Astrocyte (in vitro differentiated cells and primary cell): ENCODE data around the gene ROR1. TPM values are rescaled to one million over a fixed set of nuclear protein-coding genes. Genes with fewer than 3 reads are reported as not detected.

Experiments used
- DNase-seq: peaks from one replicate; pipeline ENCODE4 v3.0.0-alpha.2; 2010; ENCODE audit warnings: low read depth
- FAIRE-seq: peaks from 2 replicates; lab custom pipeline; 2011; peaks lifted over from hg19 to GRCh38; lab: Jason Lieb, UNC
- H2AFZ ChIP-seq: 2 replicates; pipeline ENCODE4 v1.6.0; 2012; ENCODE audit warnings: low read depth, low read length, inconsistent platforms
- H3K27ac ChIP-seq: 2 replicates; pipeline ENCODE4 v1.5.1; 2011; ENCODE audit warnings: low read depth, low read length, inconsistent platforms
- H3K27me3 ChIP-seq: 2 replicates; pipeline ENCODE4 v1.6.0; 2011; ENCODE audit warnings: low read length, inconsistent platforms; ENCODE audit not compliant: insufficient read depth
- H3K36me3 ChIP-seq: 2 replicates; pipeline ENCODE4 v1.5.1; 2011; ENCODE audit warnings: low read length, inconsistent platforms; ENCODE audit not compliant: insufficient read depth
- H3K4me1 ChIP-seq: 2 replicates; pipeline ENCODE4 v1.5.1; 2011; ENCODE audit warnings: low read length, inconsistent platforms; ENCODE audit not compliant: insufficient read depth
- H3K4me2 ChIP-seq: 2 replicates; pipeline ENCODE4 v1.6.0; 2012; ENCODE audit warnings: low read length, inconsistent platforms
- H3K4me3 ChIP-seq: 2 replicates; pipeline ENCODE4 v1.5.1; 2011; ENCODE audit warnings: low read depth, mild to moderate bottlenecking, low read length, inconsistent platforms; ENCODE audit not compliant: insufficient read depth
- H3K79me2 ChIP-seq: 2 replicates; pipeline ENCODE4 v1.6.0; 2012; ENCODE audit warnings: mild to moderate bottlenecking, low read length, inconsistent platforms; ENCODE audit not compliant: insufficient read depth
- H3K9ac ChIP-seq: 2 replicates; pipeline ENCODE4 v1.6.0; 2012; ENCODE audit warnings: mild to moderate bottlenecking, low read length, inconsistent platforms
- H3K9me3 ChIP-seq: 2 replicates; pipeline ENCODE4 v1.5.1; 2012; ENCODE audit warnings: low read depth, mild to moderate bottlenecking, low read length, inconsistent platforms; ENCODE audit not compliant: insufficient read depth
- H4K20me1 ChIP-seq: 2 replicates; pipeline ENCODE4 v1.6.0; 2012; ENCODE audit warnings: low read length, inconsistent platforms; ENCODE audit not compliant: insufficient read depth
- H3K27ac Mint-ChIP-seq: one replicate; pipeline ENCODE4 v1.8.0; 2021; ENCODE audit warnings: mild to moderate bottlenecking, mixed read lengths; ENCODE audit not compliant: unreplicated experiment
- H3K27me3 Mint-ChIP-seq: one replicate; pipeline ENCODE4 v1.8.0; 2021; ENCODE audit warnings: low read depth, mixed read lengths; ENCODE audit not compliant: unreplicated experiment
- H3K36me3 Mint-ChIP-seq: one replicate; pipeline ENCODE4 v1.8.0; 2021; ENCODE audit warnings: low read depth, mixed read lengths; ENCODE audit not compliant: unreplicated experiment
- H3K4me1 Mint-ChIP-seq: one replicate; pipeline ENCODE4 v1.8.0; 2021; ENCODE audit warnings: low read depth, mixed read lengths; ENCODE audit not compliant: unreplicated experiment
- H3K4me3 Mint-ChIP-seq: one replicate; pipeline ENCODE4 v1.8.0; 2021; ENCODE audit warnings: mild to moderate bottlenecking, moderate library complexity, mixed read lengths; ENCODE audit not compliant: unreplicated experiment
- H3K9me3 Mint-ChIP-seq: one replicate; pipeline ENCODE4 v1.8.0; 2021; ENCODE audit warnings: mild to moderate bottlenecking, mixed read lengths; ENCODE audit not compliant: unreplicated experiment
- CTCF ChIP-seq: IDR thresholded peaks from 2 replicates; pipeline ENCODE4 v1.5.1; 2011; ENCODE audit warnings: low read depth, mild to moderate bottlenecking, inconsistent platforms, low read length, moderate library complexity; ENCODE audit not compliant: insufficient read depth
- EZH2 ChIP-seq: IDR thresholded peaks from 2 replicates; pipeline ENCODE4 v1.6.1; 2012; ENCODE audit warnings: mild to moderate bottlenecking, low read length, inconsistent platforms; ENCODE audit not compliant: insufficient read depth
- total RNA-seq: library from RNA; stranded (reverse); gene quantifications from 2 replicates; pipeline ENCODE4 v1.2.1, GENCODE V29; 2021

ROR1 gene
- total RNA-seq, 1 donor from 2014 or later: 38.3 TPM

GRCh38 chr1:64187646-64188045 lies 413.8 kb downstream of the ROR1 start:
- Histone ChIP-seq H4K20me1 (no peaks in the 10 kb centered on the region), H3K4me1 (peaks cover 7% of the 10 kb centered on the region), H3K27ac (no peak overlapping the region), H3K79me2 (no peaks in the 10 kb centered on the region), H3K4me2 (no peak overlapping the region), H3K36me3 (no peaks in the 10 kb centered on the region), H3K27me3 (no peaks in the 10 kb centered on the region), H3K9ac (no peak overlapping the region), H3K4me3 (no peak overlapping the region), H3K9me3 (no peaks in the 10 kb centered on the region), H2AFZ (no peak overlapping the region)
- Mint-ChIP-seq H3K27ac (no peak overlapping the region), H3K9me3 (peaks cover 6% of the 10 kb centered on the region), H3K4me3 (no peak overlapping the region), H3K4me1 (no peaks in the 10 kb centered on the region), H3K27me3 (no peaks in the 10 kb centered on the region), H3K36me3 (peaks cover 3% of the 10 kb centered on the region)
- DNase-seq (no peak), FAIRE-seq (no peak)
- TF ChIP-seq EZH2 (no peak), CTCF (no peak)

DNA sequence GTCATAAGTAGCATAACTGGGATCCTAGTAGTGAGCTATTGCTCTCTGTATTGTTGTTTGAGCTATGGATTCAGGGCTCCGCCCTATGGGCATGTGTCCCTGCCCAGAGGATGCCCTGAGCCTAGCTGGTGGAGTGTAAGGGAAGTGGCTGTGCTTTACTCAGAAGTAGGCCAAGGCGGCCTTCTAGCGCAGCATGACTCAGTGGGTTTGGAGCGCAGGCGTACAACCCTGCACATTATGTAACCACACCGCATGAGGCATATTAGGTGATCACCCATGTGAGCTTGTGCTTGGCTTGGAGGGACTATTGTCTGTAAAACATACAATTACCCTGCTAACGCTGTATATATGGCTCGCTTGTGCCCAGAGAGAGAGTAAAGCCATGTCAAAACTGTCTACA lies 418.5 kb downstream of the ROR1 start:
- TF ChIP-seq CTCF (no peak), EZH2 (no peak)
- H3K27ac Mint-ChIP-seq: no peak overlapping the region
- H3K4me3 ChIP-seq: no peak overlapping the region
- H3K4me1 Mint-ChIP-seq: peaks cover 13% of the 10 kb centered on the region
- no peaks in the 10 kb centered on the region for H3K9me3 ChIP-seq
- H3K27ac ChIP-seq: no peak overlapping the region
- no peaks in the 10 kb centered on the region for H3K27me3 ChIP-seq
- FAIRE-seq: no peak
- H3K4me1 ChIP-seq: no peaks in the 10 kb centered on the region
- H4K20me1 ChIP-seq: no peaks in the 10 kb centered on the region
- no peaks in the 10 kb centered on the region for H3K36me3 ChIP-seq
- H3K4me2 ChIP-seq: no peak overlapping the region
- H3K79me2 ChIP-seq: no peaks in the 10 kb centered on the region
- peaks cover 3% of the 10 kb centered on the region for H3K36me3 Mint-ChIP-seq
- H2AFZ ChIP-seq: no peak overlapping the region
- no peak overlapping the region for H3K9ac ChIP-seq
- no peaks in the 10 kb centered on the region for H3K27me3 Mint-ChIP-seq
- no peak for DNase-seq
- H3K9me3 Mint-ChIP-seq: peaks cover 6% of the 10 kb centered on the region
- H3K4me3 Mint-ChIP-seq: no peak overlapping the region

DNA sequence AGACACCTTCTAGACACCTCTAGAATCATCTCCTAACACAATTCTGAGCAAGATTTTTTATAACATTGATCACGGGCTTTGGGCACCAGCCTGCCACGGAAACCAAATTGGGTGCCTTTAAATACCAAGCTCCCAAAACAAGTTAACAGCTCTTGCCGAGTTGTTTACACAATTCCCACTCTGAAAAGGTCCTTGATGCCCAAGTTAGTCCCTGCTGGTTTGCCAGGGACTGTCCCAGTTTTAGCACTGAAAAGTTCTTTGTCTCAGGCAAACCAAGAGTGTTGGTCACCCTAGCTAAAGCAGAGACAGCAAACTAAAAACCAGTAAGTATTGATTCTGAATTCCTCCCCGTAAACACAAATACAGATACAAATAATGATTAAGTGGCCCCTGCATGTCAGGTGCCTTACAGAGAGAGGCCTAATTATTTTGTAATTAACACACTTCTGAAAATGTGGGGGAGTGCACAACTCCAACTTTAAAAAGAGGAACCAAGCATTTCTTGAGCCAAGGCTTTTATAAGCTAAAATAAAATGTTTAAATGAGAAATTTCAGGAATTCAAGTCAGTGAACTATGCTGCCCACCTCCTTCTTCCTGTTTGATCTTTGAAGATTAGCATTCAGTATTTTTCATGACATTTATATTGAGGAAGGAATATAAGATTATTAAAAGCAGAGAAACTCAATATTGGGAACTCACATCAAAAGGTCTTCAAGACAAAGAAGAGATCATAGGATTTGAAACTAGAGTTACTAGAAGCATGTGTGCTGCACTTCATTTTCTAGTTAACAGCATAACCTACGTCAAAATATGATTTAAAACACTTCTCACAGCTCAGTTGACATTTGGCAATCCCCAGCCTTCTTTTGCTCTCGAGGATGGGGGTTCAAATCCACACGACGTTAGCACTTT lies 420.6 kb downstream of the ROR1 start:
- H3K4me3 Mint-ChIP-seq: no peak overlapping the region
- H3K9me3 ChIP-seq: no peaks in the 10 kb centered on the region
- no peaks in the 10 kb centered on the region for H3K4me1 ChIP-seq
- H3K27ac Mint-ChIP-seq: peak overlapping the region; percentile 17
- FAIRE-seq (no peak), DNase-seq (no peak)
- peaks cover 13% of the 10 kb centered on the region for H3K4me1 Mint-ChIP-seq
- H3K4me2 ChIP-seq: no peak overlapping the region
- no peaks in the 10 kb centered on the region for H3K36me3 ChIP-seq
- H3K4me3 ChIP-seq: no peak overlapping the region
- no peaks in the 10 kb centered on the region for H3K27me3 Mint-ChIP-seq
- H4K20me1 ChIP-seq: no peaks in the 10 kb centered on the region
- H3K79me2 ChIP-seq: no peaks in the 10 kb centered on the region
- no peak overlapping the region for H2AFZ ChIP-seq
- H3K9ac ChIP-seq: no peak overlapping the region
- peaks cover 6% of the 10 kb centered on the region for H3K9me3 Mint-ChIP-seq
- no peak overlapping the region for H3K27ac ChIP-seq
- H3K27me3 ChIP-seq: no peaks in the 10 kb centered on the region
- peaks cover 2% of the 10 kb centered on the region for H3K36me3 Mint-ChIP-seq
- TF ChIP-seq EZH2 (no peak), CTCF (no peak)
